HepG2 (cell line): ENCODE results near the gene ACSL5. TPM values are rescaled to one million over a fixed set of nuclear protein-coding genes. Genes with fewer than 3 reads are reported as not detected.

ENCODE experiments used
- DMTF1 ChIP-seq: sonication (generic); formaldehyde crosslinking; IDR thresholded peaks from 2 replicates; pipeline ENCODE4 v1.4.0; 2020; ENCODE audit warnings: mild to moderate bottlenecking, missing genetic modification reagents
- ELF3 ChIP-seq: IDR thresholded peaks from 2 replicates; pipeline ENCODE4 v1.6.1; 2016; ENCODE audit warnings: missing genetic modification reagents, missing compliant biosample characterization
- GABPA ChIP-seq, 2 experiments: IDR thresholded peaks; 2 replicates each; pipeline ENCODE4 v1.6.1; 2011 to 2016; ENCODE audit warnings: low read depth in 2 of 2, low read length in 1 of 2, missing biosample characterization in 1 of 2, missing genetic modification characterization in 1 of 2
- GMEB1 ChIP-seq: sonication (generic); formaldehyde crosslinking; IDR thresholded peaks from 2 replicates; pipeline ENCODE4 v1.5.1; 2020; ENCODE audit warnings: missing genetic modification reagents, mild to moderate bottlenecking, borderline replicate concordance
- HNRNPLL ChIP-seq: fragments of 200-400 bp; formaldehyde crosslinking; IDR thresholded peaks from 2 replicates; pipeline ENCODE4 v1.6.1; 2017; ENCODE audit warnings: mild to moderate bottlenecking, low read depth, low read length; ENCODE audit not compliant: poor library complexity, severe bottlenecking
- RBM22 ChIP-seq: fragments of 200-400 bp; formaldehyde crosslinking; optimal IDR thresholded peaks from 2 replicates; pipeline ENCODE3; 2017; ENCODE audit warnings: mild to moderate bottlenecking, low read length, moderate library complexity
- TAF15 ChIP-seq: fragments of 200-400 bp; formaldehyde crosslinking; IDR thresholded peaks from one replicate; pipeline ENCODE4 v1.6.1; 2018; ENCODE audit warnings: mild to moderate bottlenecking, low read depth, low read length; ENCODE audit not compliant: poor library complexity, severe bottlenecking
- TFDP2 ChIP-seq: sonication (generic); formaldehyde crosslinking; IDR thresholded peaks from 2 replicates; pipeline ENCODE4 v1.4.0; 2020; ENCODE audit warnings: missing genetic modification reagents
- U2AF2 ChIP-seq: fragments of 200-400 bp; formaldehyde crosslinking; IDR thresholded peaks from 2 replicates; pipeline ENCODE4 v1.6.1; 2017; ENCODE audit warnings: low read depth, mild to moderate bottlenecking, low read length
- ZNF24 ChIP-seq: fragments of 450-650 bp; IDR thresholded peaks from 2 replicates; pipeline ENCODE4 v1.6.1; 2017; ENCODE audit warnings: antibody characterized with exemption, mild to moderate bottlenecking
- ZNF510 ChIP-seq: sonication (generic); formaldehyde crosslinking; IDR thresholded peaks from 2 replicates; pipeline ENCODE4 v1.4.0; 2020; ENCODE audit warnings: low read depth, mild to moderate bottlenecking, missing genetic modification reagents
- ZNF550 ChIP-seq: sonication (generic); formaldehyde crosslinking; IDR thresholded peaks from 2 replicates; pipeline ENCODE4 v1.4.0; 2020; ENCODE audit warnings: mild to moderate bottlenecking, missing genetic modification reagents, borderline replicate concordance
- ZNF580 ChIP-seq: IDR thresholded peaks from 2 replicates; pipeline ENCODE4 v1.6.1; 2016; ENCODE audit warnings: low read depth, borderline replicate concordance
- ZNF776 ChIP-seq: sonication (generic); formaldehyde crosslinking; IDR thresholded peaks from 2 replicates; pipeline ENCODE4 v1.4.0; 2020; ENCODE audit warnings: mild to moderate bottlenecking, missing genetic modification reagents
- ZNF784 ChIP-seq: sonication (generic); formaldehyde crosslinking; IDR thresholded peaks from 2 replicates; pipeline ENCODE4 v1.5.1; 2020; ENCODE audit warnings: missing genetic modification reagents, mild to moderate bottlenecking, borderline replicate concordance
- polyA plus RNA-seq, 8 experiments: library from polyadenylated mRNA; depleted of rRNA in 3 of 8; stranded (reverse) in 7 of 8; unstranded in 1 of 8; fragments of >200 nt; fragmentation: Illumina TruSeq in 4 of 8; extraction: Trizol in 4 of 8; gene quantifications; 2 replicates each; pipeline versions ENCODE4 v1.2.1 to v1.2.3, GENCODE V29; 2011 to 2016; ENCODE audit warnings: low read depth in 4 of 8, missing spikeins in 1 of 8, mixed read lengths in 1 of 8; ENCODE audit not compliant: insufficient read depth in 1 of 8
- total RNA-seq, 5 experiments: library from RNA; depleted of rRNA; stranded (reverse); fragments of >200 nt; fragmentation: Illumina TruSeq; extraction: Trizol; gene quantifications; 2 replicates each; pipeline ENCODE4 v1.2.3, GENCODE V29; 2016; ENCODE audit warnings: low read depth in 1 of 5

The ACSL5 gene
- total and polyA plus RNA-seq, 2 of the 13 experiments (the other 11 are each of a cell fraction or from before 2014, with no cell fraction given): 56.4 to 82.5 TPM

- TF ChIP-seq ZNF550 (0 out of 2 replicates have a peak, but pooled peaks have one; percentile 24), ZNF24 (0 out of 2 replicates have a peak, but pooled peaks have one; percentile 41), GMEB1 (CRISPR knock-in tag) (peak; percentile 29; the same call in 1 of the 2 replicates), TAF15 (no peak), TFDP2 (CRISPR knock-in tag) (peak; percentile 64), GABPA (IDR thresholded peaks at IDR 0.05; ENCODE audit: low read depth, low read length) (peak; percentile 82), GABPA (CRISPR knock-in tag; IDR thresholded peaks at IDR 0.05; ENCODE audit: low read depth) (peak; percentile 96), ZNF510 (peak; percentile 60; the same call in 1 of the 2 replicates), DMTF1 (CRISPR knock-in tag) (no peak), ZNF580 (CRISPR knock-in tag) (no peak), U2AF2 (no peak; the same call in 1 of the 2 replicates), HNRNPLL (peak; percentile 58), ZNF784 (CRISPR knock-in tag) (peak; percentile 74; the same call in 1 of the 2 replicates), ELF3 (CRISPR knock-in tag) (peak; percentile 25; the same call in 1 of the 2 replicates), ZNF776 (CRISPR knock-in tag) (peak; percentile 61), RBM22 (peak; percentile 58)
These were observed 73.1 kb downstream of the ACSL5 start, which contains the start of the genes VTI1A and ZDHHC6 (continued) for GRCh38 chr10:112446855-112447619.
